SH-SY5Y (cell line): ENCODE results near the gene MGST3.

Experiments used
- GATA2 ChIP-seq: IDR thresholded peaks from 2 replicates; pipeline ENCODE4 v1.6.1; 2011; ENCODE audit warnings: mild to moderate bottlenecking, low read depth, low read length
- GATA3 ChIP-seq: IDR thresholded peaks from 2 replicates; pipeline ENCODE4 v1.6.1; 2011; ENCODE audit warnings: low read depth, mild to moderate bottlenecking, low read length, moderate library complexity

GRCh38 chr1:165603810-165604209 lies 27.2 kb upstream of the MGST3 start:
- TF ChIP-seq GATA3 (no peak), GATA2 (no peak)
